ENCODE data around the gene LRTM2. TPM values are rescaled to one million over a fixed set of nuclear protein-coding genes. Genes with fewer than 3 reads are reported as not detected.

The LRTM2 gene
- total and polyA plus RNA-seq, 2 of the 4 experiments (the other 2 are of a cell fraction): not detected

DNA sequence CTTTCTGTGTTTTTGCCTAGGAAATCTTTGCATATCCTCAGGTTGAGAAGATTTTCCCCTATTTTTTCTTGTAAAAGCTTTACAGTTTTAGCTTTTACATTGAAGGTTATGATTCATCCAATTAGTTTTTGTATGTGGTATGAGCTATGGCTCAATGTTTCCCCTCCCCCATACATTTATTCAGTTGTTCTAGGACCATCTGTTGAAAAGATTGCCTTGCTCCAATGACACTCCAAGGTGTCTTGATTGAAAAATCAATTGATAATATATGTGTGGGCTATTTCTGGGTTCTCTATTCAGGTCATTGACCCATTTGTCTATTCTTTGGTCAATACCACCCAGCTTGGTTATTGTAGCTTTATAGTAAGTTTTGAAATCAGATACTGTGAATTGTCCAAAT is 42.6 kb downstream of the LRTM2 start:
- dilution Hi-C loops (cut with HindIII; ENCODE audit: low sequenced_read_pairs, unreplicated experiment) (no loop called here), intact Hi-C loops (cut with micrococcal nuclease) (no loop called here), in situ Hi-C loops (cut with MboI; ENCODE audit: low sequenced_read_pairs) (no loop called here)
- Histone ChIP-seq H3K36me3 (ENCODE audit: control insufficient read depth, insufficient read depth, low read length) (no peaks in the 10 kb centered on the region), H3K14ac (replicated peaks; ENCODE audit: low read depth, low read length) (no peak overlapping the region), H3K4ac (ENCODE audit: low read depth, low read length) (no peak overlapping the region), H2AK9ac (replicated peaks; ENCODE audit: low read depth, low read length, poor library complexity) (no peak overlapping the region), H3K23ac (ENCODE audit: low read depth, low read length) (no peak overlapping the region), H2BK20ac (ENCODE audit: low read depth, low read length) (no peak overlapping the region), H3K4me3 (ENCODE audit: insufficient read depth, low read depth, low read length) (no peak overlapping the region), H4K91ac (ENCODE audit: insufficient read depth, low read depth, low read length) (no peak overlapping the region), H4K20me1 (ENCODE audit: insufficient read depth, low read length) (no peaks in the 10 kb centered on the region), H3K27ac (ENCODE audit: insufficient read depth, low read length) (no peak overlapping the region), H3K4me1 (ENCODE audit: control insufficient read depth, insufficient read depth, low read length) (no peaks in the 10 kb centered on the region; the same call in 1 of the 2 replicates), H3K27me3 (ENCODE audit: control insufficient read depth, insufficient read depth, low read length) (peaks cover 38% of the 10 kb centered on the region), H4K8ac (ENCODE audit: low read depth in 2 of 2, low read length in 2 of 2) (no peak overlapping the region), H3K4me2 (ENCODE audit: low read depth, low read length) (no peak overlapping the region), H3K9me3 (ENCODE audit: control insufficient read depth, insufficient read depth, low read length) (peaks cover 5% of the 10 kb centered on the region), H2BK15ac (ENCODE audit: low read depth, low read length) (no peak overlapping the region), H3K56ac (ENCODE audit: extremely low read depth, insufficient read depth, low read length) (no peak overlapping the region), H3K9ac (ENCODE audit: low read depth, low read length) (no peak overlapping the region), H2AK5ac (ENCODE audit: low read depth, low read length) (no peak overlapping the region), H4K5ac (ENCODE audit: low read depth, low read length) (no peak overlapping the region), H2BK5ac (ENCODE audit: low read depth, low read length, poor library complexity, severe bottlenecking) (no peak overlapping the region), H3K18ac (ENCODE audit: low read depth, low read length) (no peak overlapping the region), H3K9me1 (ENCODE audit: insufficient read depth, low read length) (no peaks in the 10 kb centered on the region), H2BK120ac (ENCODE audit: low read depth, low read length) (no peak overlapping the region), H3K79me1 (ENCODE audit: low read depth in 1 of 2, low read length in 2 of 2) (no peaks in the 10 kb centered on the region), H2AFZ (replicated peaks; ENCODE audit: low read length, poor library complexity) (no peak overlapping the region)
- DNase-seq (no peak), ATAC-seq (ENCODE audit: low read depth) (no peak)
- TF ChIP-seq FOS (IDR thresholded peaks at IDR 0.05; ENCODE audit: low read depth, low read length): no peak
- no TSS peak for BruUV-seq (replicated peaks)
- POLR2A ChIA-PET (ENCODE audit: unreplicated experiment): no interaction called here
- CTCF ChIA-PET: no interaction called here

Measured in IMR-90 (cell line).